Right lobe of liver (tissue), 4 donors: ENCODE results near the gene KCNA5.

Experiments
- CTCF ChIP-seq, 4 donors: fragments of 200-600 bp in 3 of 4; fragments of 450-650 bp in 1 of 4; IDR thresholded peaks; one replicate each; pipeline versions ENCODE4 v1.5.1 to v1.8.0; 2016 to 2022; ENCODE audit warnings: antibody characterized with exemption in 4 of 4, mild to moderate bottlenecking in 2 of 4
- POLR2A ChIP-seq: fragments of 450-650 bp; IDR thresholded peaks from one replicate; pipeline ENCODE4 v1.6.1; 2017; ENCODE audit warnings: antibody characterized with exemption, mild to moderate bottlenecking
- donor health status: DM: no; HTN: no; CAD: no.
- donor health status: DM: no; HTN: no; CAD: no.
- donor health status: DM: no; HTN: yes; CAD: no.

GRCh38 chr12:5031958-5032357 is 11.7 kb upstream of the KCNA5 start:
- TF ChIP-seq POLR2A, result no peak
- no peak for TF ChIP-seq CTCF (IDR thresholded peaks at IDR 0.05)
